ENCODE measurements around the gene COLGALT1. TPM values are rescaled to one million over a fixed set of nuclear protein-coding genes. Genes with fewer than 3 reads are reported as not detected.

The COLGALT1 gene
- total RNA-seq, 2 experiments from 2014 or later = 49.6 to 68.6 TPM

DNA sequence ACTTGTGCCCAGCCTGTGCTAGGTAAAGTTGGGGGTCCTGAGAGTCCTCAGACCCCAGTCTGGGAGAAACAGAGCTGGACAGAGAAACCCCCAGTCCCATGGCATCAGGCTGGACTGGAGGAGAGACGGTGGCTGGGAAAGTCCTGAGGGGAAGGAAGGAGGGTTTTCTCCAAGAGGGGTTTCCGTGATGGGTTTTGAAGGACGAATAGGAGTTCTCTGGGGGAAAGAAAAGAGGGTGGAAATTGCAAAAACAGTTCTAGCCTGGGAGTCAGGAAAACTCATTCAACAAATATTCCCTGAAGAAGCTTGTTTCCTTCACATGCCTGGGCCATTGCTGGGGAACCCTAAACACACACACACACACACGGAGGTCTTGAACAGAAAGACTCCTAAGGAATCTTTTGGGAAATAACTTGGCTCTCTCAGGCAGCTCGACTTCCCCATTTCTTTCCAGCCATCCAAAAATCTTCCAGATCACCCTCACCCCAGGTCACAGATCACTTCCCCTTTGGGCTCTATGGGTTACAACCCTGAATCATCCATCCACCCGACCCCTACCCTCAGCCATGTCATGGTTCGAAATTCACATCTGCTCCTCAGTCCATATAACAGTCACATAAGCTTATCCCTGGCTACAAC lies 47.5 kb downstream of the COLGALT1 start:
- no peaks in the 10 kb centered on the region for H3K9me3 ChIP-seq (ENCODE audit: low read length)
- no TSS peak for BruUV-seq (replicated peaks)
- intact Hi-C loops (cut with micrococcal nuclease; ENCODE audit: unreplicated experiment) = no loop called here
- no peak overlapping the region for H3K27ac ChIP-seq (ENCODE audit: low read depth, low read length, poor library complexity, severe bottlenecking)
- DNase-seq (ENCODE audit: low spot score) = no peak
- ChIA-PET CTCF (ENCODE audit: unreplicated experiment) (no interaction called here), POLR2A (no interaction called here)
- no peak overlapping the region for H3K4me2 ChIP-seq (ENCODE audit: low read length)
- H3K4me1 ChIP-seq (ENCODE audit: insufficient read depth, low read length, poor library complexity, severe bottlenecking) = peaks cover 26% of the 10 kb centered on the region
- TF ChIP-seq CTCF (conservative IDR thresholded peaks at IDR 0.05; ENCODE audit: low read length) (no peak), EZH2phosphoT487 (IDR thresholded peaks at IDR 0.05; ENCODE audit: borderline replicate concordance, low read depth, low read length) (no peak)
- H3K79me2 ChIP-seq (ENCODE audit: insufficient read depth, low read depth, low read length) = no peaks in the 10 kb centered on the region
- no peaks in the 10 kb centered on the region for H3K9me2 ChIP-seq (ENCODE audit: insufficient read depth, low read length)
- H2AFZ ChIP-seq (ENCODE audit: low read length) = no peak overlapping the region
- no peaks in the 10 kb centered on the region for H4K20me1 ChIP-seq (ENCODE audit: insufficient read depth, low read length)
- H3K36me3 ChIP-seq (ENCODE audit: insufficient read depth, low read length) = no peaks in the 10 kb centered on the region
- no peak overlapping the region for H3K4me3 ChIP-seq (ENCODE audit: low read depth, low read length, poor library complexity, severe bottlenecking)

- ChIA-PET CTCF (ENCODE audit: unreplicated experiment) (no interaction called here), POLR2A (interaction anchor here (0.6 to 2.4 kb wide), 2 partner anchors 17 to 255 kb away, joined by 3 to 9 read pairs; no protein-coding TSS in a partner anchor)
- Histone ChIP-seq H4K20me1 (ENCODE audit: insufficient read depth, low read length) (no peaks in the 10 kb centered on the region), H2AFZ (ENCODE audit: low read length) (no peak overlapping the region), H3K79me2 (ENCODE audit: insufficient read depth, low read depth, low read length) (no peaks in the 10 kb centered on the region), H3K36me3 (ENCODE audit: insufficient read depth, low read length) (no peaks in the 10 kb centered on the region), H3K4me1 (ENCODE audit: insufficient read depth, low read length, poor library complexity, severe bottlenecking) (peaks cover 26% of the 10 kb centered on the region), H3K9me3 (ENCODE audit: low read length) (no peaks in the 10 kb centered on the region), H3K27ac (ENCODE audit: low read depth, low read length, poor library complexity, severe bottlenecking) (no peak overlapping the region), H3K9me2 (ENCODE audit: insufficient read depth, low read length) (no peaks in the 10 kb centered on the region), H3K4me2 (ENCODE audit: low read length) (no peak overlapping the region), H3K4me3 (ENCODE audit: low read depth, low read length, poor library complexity, severe bottlenecking) (no peak overlapping the region)
- BruUV-seq (replicated peaks) = no TSS peak
- DNase-seq (ENCODE audit: low spot score) = no peak
- TF ChIP-seq EZH2phosphoT487 (IDR thresholded peaks at IDR 0.05; ENCODE audit: borderline replicate concordance, low read depth, low read length) = no peak
- TF ChIP-seq CTCF (conservative IDR thresholded peaks at IDR 0.05; ENCODE audit: low read length) = no peak
- intact Hi-C loops (cut with micrococcal nuclease; ENCODE audit: unreplicated experiment) = loop anchor here (5.0 kb wide), 1 partner anchor 253 kb away; the partner anchor contains the start of gene RPL18A
Observed at GRCh38 chr19:17604372-17605025, 49.0 kb downstream of the COLGALT1 start.

DNA sequence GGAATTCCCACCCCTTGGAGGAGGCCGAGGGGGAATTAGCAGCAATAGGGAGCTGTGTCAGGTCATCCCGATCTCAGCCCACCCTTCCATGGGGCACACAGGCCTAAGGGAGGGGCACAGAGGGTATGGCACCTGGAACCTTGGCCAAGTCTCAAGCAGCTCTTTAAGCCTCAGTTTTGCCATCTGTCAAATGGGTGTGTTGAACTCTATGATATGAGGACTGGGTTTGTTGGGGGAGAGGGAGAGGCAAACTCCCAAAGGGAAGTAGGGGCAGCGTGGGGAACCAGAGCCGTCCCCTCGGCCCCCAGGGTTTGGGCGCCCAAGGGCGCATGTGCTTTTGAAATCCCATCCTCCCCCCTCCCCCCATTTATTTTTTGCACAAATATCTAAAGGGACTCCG lies 49.7 kb downstream of the COLGALT1 start:
- Histone ChIP-seq H2AFZ (ENCODE audit: low read length) (peak overlapping the region; percentile 64; the same call in 1 of the 2 replicates), H3K4me3 (ENCODE audit: low read depth, low read length, poor library complexity, severe bottlenecking) (peak overlapping the region; percentile 69), H3K36me3 (ENCODE audit: insufficient read depth, low read length) (no peaks in the 10 kb centered on the region), H3K9me3 (ENCODE audit: low read length) (no peaks in the 10 kb centered on the region), H4K20me1 (ENCODE audit: insufficient read depth, low read length) (no peaks in the 10 kb centered on the region), H3K4me1 (ENCODE audit: insufficient read depth, low read length, poor library complexity, severe bottlenecking) (peaks cover 26% of the 10 kb centered on the region), H3K9me2 (ENCODE audit: insufficient read depth, low read length) (no peaks in the 10 kb centered on the region), H3K79me2 (ENCODE audit: insufficient read depth, low read depth, low read length) (no peaks in the 10 kb centered on the region), H3K4me2 (ENCODE audit: low read length) (peak overlapping the region; percentile 82), H3K27ac (ENCODE audit: low read depth, low read length, poor library complexity, severe bottlenecking) (peak overlapping the region; percentile 78)
- POLR2A ChIA-PET = interaction anchor here (0.6 to 2.4 kb wide), 3 partner anchors 17 to 254 kb away, joined by 3 to 9 read pairs (median 3); no protein-coding TSS in a partner anchor
- TF ChIP-seq EZH2phosphoT487 (IDR thresholded peaks at IDR 0.05; ENCODE audit: borderline replicate concordance, low read depth, low read length) (no peak), CTCF (conservative IDR thresholded peaks at IDR 0.05; ENCODE audit: low read length) (no peak)
- no TSS peak for BruUV-seq (replicated peaks)
- intact Hi-C loops (cut with micrococcal nuclease; ENCODE audit: unreplicated experiment) = loop anchor here (5.0 kb wide), 1 partner anchor 252 kb away; the partner anchor contains the start of gene RPL18A
- CTCF ChIA-PET (ENCODE audit: unreplicated experiment) = no interaction called here
- DNase-seq (ENCODE audit: low spot score) = no peak

Data from OCI-LY7 (cell line).